ENCODE data around the gene TMCC2.
"Not testable (repeated sequence)": the region's sequence is repeated elsewhere in the genome, so short reads cannot be mapped to it uniquely, and the experiment has no call there.

Gene TMCC2

GRCh38 chr1:205261946-205262691 lies 34.4 kb downstream of the TMCC2 start:
- DNase-seq (ENCODE audit: low spot score), result no peak

DNA sequence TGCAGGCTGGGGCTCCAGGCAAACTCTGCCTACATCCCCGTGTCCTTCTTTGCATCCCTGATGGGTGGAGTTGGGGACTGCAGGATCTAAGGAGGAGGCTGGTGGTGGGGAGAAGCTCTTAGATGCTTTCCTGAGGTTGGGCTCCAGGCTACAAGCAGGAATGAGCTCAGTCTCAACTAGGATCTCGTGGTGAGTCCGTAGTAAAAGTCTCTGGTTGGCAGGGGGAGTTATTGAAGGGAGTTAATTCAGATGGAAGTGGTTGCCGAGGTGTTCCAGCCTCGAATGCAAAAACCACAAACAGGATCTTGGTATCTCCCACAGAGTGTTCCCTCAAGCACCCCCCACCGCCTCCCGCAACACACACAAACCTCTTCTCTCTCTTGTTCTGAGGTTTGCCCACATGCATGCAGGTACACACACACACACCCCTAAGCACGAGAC lies 35.0 kb downstream of the TMCC2 start:
- DNase-seq (ENCODE audit: low spot score), result no peak

GRCh38 chr1:205263580-205264190 lies 35.9 kb downstream of the TMCC2 start:
- DNase-seq (ENCODE audit: low spot score), result no peak

DNA sequence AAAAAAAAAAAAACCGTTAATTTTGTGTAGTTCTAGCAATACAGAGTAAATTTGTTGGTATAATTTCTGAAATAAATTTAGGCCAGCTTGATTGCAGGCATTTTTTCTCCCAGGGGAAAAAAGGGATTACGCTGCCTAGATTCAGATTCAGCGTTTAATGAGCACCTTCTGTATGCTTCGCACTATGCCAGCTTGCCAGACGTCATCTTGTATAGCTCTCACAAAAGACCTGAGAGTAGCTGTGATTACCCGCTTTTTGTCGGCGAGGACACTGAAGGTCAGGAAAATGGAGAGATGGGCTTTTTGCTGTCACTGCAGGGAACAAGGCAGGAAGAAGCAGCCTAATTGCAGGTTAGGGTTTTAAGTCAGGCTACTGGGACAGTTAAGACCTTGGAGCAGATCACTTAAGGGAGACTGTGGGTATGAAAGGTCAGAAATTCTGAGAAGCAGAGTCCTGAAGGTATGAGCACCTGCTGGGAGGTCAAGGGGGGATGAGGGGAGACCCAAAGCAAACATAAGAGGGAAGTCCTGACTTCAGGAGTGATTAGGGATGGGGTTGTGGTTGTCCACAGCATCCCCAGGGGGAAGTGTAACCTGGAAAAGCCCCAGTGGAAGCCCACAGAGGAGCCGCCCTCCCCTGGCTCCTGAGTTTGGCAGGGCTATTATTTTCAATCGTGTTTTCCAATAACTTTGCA lies 39.0 kb downstream of the TMCC2 start:
- DNase-seq (ENCODE audit: low spot score), result no peak

DNA sequence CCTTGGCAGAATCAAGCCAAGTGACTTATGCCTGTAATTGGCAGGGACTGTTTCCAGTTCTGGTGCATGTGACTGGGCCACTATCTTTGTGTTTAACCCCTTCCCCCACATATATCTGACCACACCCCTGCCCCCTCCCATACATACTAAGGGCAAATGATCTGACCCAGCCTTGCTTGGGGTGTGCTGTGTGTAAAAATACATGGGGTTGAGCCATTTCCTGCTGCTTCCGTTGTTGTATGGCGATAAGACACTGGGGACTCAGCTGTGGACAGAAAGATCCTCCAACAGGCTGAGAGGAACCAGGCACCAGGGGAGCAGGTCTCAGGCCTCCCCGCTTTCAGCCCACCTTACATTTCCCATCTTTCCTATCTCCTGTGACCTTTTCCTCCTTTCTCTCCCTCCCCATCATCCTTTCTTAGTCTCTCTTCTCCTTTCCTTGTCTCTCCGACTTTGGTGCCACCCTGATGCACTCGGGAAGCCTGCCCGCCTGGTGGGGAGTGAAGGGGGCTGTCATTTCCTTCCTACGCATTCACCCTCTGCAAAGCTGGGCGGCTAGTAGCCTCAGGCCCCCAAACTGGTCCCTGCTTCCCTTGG lies 39.7 kb downstream of the TMCC2 start:
- no peak for DNase-seq (ENCODE audit: low spot score)

DNA sequence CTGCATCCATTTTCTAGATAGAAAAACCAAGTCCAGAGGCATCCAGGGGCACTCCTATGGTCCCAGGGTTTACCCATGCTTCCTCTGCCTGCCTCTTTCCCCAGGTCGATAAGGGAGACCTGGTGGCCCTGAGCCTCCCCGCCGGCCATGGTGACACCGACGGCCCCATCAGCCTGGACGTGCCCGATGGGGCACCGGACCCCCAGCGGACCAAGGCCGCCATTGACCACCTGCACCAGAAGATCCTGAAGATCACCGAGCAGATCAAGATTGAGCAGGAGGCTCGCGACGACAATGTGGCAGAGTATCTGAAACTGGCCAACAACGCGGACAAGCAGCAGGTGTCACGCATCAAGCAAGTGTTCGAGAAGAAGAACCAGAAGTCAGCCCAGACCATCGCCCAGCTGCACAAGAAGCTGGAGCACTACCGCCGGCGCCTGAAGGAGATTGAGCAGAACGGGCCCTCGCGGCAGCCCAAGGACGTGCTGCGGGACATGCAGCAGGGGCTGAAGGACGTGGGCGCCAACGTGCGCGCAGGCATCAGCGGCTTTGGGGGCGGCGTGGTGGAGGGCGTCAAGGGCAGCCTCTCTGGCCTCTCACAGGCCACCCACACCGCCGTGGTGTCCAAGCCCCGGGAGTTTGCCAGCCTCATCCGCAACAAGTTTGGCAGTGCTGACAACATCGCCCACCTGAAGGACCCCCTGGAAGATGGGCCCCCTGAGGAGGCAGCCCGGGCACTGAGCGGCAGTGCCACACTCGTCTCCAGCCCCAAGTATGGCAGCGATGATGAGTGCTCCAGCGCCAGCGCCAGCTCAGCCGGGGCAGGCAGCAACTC lies 41.3 kb downstream of the TMCC2 start:
- DNase-seq (ENCODE audit: low spot score), result no peak

DNA sequence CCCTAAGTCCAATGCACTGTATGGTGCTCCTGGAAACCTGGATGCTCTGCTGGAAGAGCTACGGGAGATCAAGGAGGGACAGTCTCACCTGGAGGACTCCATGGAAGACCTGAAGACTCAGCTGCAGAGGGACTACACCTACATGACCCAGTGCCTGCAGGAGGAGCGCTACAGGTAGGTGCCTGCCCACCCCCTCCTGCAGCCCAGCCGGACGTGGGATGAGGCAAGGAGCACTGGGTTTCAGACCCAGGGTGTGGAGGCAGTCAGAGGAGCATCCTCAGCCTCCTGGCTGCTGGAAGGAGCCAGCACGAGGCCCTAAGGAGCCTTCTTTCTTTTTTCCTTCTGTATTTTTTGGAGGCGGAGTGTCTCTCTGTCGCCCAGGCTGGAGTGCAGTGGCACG lies 42.0 kb downstream of the TMCC2 start:
- no peak for DNase-seq (ENCODE audit: low spot score)

GRCh38 chr1:205270271-205270670 lies 42.5 kb downstream of the TMCC2 start:
- DNase-seq (ENCODE audit: low spot score), result no peak

DNA sequence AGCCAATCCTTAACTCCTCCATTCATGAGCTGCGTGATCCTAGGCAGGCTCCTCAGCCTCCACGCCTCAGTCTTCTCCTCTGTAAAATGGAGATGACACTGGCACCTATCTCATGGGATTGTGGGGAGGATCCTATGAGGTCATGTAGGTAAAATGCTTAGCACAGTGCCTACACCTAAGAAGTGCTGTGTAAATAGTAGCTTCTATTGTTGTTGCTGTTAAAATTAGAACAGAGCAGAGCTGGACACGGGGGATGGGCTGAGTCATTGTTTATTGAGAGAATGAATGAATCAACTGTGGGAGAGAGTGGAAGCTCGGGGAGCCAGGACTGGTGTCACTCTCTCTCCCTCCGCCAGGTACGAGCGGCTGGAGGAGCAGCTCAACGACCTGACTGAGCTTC lies 43.0 kb downstream of the TMCC2 start:
- DNase-seq (ENCODE audit: low spot score), result no peak

DNA sequence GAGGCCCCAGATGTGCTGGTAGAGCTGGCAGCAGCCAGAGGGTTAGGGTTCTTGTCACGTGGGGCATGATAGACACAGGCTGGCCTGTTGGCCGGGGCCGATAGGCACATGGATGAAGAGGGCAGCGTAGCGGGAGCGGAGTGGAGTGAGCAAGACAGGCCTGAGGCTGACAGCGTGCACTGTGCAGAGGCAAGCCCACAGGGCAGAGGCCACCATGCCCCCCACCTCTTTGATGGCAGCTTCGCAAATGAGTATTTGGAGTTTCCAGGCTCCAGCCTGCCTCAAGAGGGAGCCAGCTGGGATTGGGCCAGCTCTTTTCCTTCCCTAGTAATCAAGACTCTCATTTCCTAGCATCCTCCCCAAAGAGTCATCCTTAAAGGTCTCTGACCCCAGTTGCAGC lies 43.5 kb downstream of the TMCC2 start:
- DNase-seq (ENCODE audit: low spot score), result peak; percentile 66

DNA sequence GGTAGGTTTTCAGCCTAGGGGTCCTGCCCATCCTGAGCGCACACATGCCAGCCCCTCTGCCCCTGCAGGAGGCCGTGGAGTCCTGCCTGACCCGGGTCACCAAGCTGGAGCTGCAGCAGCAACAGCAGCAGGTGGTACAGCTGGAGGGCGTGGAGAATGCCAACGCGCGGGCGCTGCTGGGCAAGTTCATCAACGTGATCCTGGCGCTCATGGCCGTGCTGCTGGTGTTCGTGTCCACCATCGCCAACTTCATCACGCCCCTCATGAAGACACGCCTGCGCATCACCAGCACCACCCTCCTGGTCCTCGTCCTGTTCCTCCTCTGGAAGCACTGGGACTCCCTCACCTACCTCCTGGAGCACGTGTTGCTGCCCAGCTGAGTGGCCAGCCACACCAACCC lies 44.0 kb downstream of the TMCC2 start:
- DNase-seq (ENCODE audit: low spot score), result no peak

- DNase-seq (ENCODE audit: low spot score), result no peak
Measured at GRCh38 chr1:205272536-205272935, 44.8 kb downstream of the TMCC2 start.

DNA sequence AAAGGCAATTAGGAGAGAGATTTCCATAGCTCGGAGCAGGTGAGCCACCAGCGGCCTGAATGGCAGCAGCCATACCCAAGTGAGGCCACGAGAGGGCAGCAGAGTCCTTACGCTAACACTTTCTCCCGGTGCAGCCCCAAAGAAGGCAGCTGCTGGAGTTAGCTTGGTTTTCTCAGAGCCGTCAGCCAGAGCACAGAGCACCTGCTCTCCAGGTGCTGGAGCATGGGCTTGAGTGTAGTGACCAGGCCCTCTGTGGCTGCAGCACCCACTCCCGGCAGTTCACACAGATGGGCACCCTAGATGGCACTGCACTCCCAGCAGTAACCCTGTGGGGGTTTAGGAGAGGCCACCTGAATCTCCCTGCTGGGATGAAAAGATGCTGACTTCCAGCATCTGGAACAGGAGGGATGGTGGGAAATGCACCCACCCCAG lies 45.8 kb downstream of the TMCC2 start:
- peak; percentile 90 for DNase-seq (ENCODE audit: low spot score)

DNA sequence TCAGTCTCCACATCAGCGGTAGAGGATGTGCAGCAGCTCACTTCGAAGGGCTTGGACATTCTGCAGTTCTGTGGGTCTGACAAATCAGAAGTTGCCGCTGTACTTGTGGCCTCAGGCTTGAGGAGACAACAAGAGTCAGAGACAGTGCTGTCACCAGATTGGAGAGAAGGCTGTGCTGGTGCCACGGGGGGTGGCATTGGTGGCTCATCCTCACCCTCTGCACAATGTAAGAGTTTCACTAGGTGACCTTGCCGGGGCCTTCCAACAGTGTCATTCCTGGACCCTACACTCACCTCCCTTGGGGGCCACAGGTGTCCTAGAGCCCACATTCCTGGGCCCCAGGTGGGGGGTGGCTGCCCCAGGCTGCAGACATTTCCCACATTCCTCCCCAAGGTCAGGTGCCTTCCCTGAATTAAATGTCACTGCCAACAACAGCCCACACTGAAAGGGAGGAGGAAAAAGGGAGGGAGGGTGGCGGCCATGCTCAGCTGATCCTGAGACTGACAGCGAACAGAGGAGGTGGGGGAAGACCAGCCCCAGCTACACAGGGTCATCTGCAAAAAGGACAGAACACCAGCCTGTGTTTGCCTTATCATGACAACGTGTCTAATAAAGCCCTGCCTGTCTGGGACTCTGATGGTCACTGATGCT lies 46.4 kb downstream of the TMCC2 start:
- no peak for DNase-seq (ENCODE audit: low spot score)

- no peak for DNase-seq (ENCODE audit: low spot score)
Measured at GRCh38 chr1:205275133-205275532, 47.4 kb downstream of the TMCC2 start.

DNA sequence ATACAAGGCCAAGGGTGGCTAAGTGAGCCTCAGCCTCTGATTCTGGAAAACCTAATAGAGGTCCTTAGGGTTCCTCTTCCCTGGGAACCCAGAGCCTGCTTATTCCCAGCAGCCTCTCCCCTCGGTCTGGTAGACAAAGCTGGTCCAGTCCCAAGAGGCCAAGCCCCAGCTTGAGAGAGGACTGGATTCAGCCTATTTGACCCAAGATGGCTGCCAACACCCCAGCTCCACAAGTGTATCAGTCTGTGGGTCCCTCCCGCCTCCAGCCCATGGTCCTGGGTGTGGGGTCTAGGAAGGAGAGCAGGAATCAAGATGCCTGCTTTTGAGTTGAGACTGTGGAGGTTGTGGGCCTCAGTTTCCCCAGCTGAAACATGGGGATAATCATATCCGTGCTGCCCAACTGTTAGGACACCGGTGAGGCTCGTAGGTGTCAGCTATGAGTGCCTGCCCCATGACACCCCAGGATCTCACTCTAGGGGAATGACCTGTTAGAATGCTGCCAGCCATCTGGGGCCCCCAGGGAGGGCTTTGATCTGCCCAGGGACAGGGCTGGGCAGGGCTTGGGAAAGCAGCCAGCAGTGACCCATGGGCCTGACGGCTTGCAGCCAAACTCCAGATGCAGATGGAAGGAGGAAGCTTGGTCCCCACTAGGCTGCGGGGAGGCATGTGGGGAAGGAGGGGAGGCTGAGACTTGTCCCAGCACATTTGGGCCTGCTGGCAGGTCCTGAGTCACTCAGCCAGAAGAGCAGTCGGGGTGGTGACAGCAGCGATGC lies 48.4 kb downstream of the TMCC2 start:
- DNase-seq (ENCODE audit: low spot score), result no peak

DNA sequence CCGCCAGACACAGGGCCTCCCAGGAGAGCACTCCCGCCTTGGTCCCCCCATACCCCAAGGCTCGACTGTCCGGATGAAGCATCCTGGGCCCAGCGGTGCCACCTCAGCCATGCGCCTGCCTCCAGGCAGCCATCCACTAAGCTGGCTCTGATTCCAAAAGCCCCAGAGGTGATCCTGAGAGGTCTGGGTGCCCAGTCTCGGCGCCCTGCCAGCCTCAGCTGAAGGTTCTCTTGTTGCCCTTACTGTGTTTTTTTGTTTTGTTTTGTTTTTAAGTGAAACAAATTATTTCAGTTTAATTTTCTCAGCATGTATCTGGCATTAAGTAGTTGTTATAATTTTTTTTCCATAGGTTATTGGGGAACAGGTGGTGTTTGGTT lies 48.9 kb downstream of the TMCC2 start:
- DNase-seq (ENCODE audit: low spot score), result no peak

GRCh38 chr1:205279986-205280385 lies 52.2 kb downstream of the TMCC2 start:
- DNase-seq (ENCODE audit: low spot score), result no peak

- not testable (repeated sequence) for DNase-seq (ENCODE audit: low spot score)
Measured at GRCh38 chr1:205280666-205281395, 53.1 kb downstream of the TMCC2 start.
